Progenitor cell of endocrine pancreas (in vitro differentiated cells): ENCODE results near the gene ATP13A2. TPM values are rescaled to one million over a fixed set of nuclear protein-coding genes. Genes with fewer than 3 reads are reported as not detected.

Source experiments
- DNase-seq: peaks from one replicate; pipeline ENCODE4 v3.0.0; 2021; ENCODE audit warnings: low spot score; ENCODE audit not compliant: unreplicated experiment
- H3K27ac Mint-ChIP-seq: 2 replicates; pipeline ENCODE4 v1.8.0; 2021; ENCODE audit warnings: mild to moderate bottlenecking, moderate library complexity, mixed read lengths
- H3K27me3 Mint-ChIP-seq: 2 replicates; pipeline ENCODE4 v1.8.0; 2021; ENCODE audit warnings: mixed read lengths
- H3K36me3 Mint-ChIP-seq: 2 replicates; pipeline ENCODE4 v1.8.0; 2022; ENCODE audit warnings: mixed read lengths; ENCODE audit not compliant: insufficient read depth
- H3K4me1 Mint-ChIP-seq: 2 replicates; pipeline ENCODE4 v1.8.0; 2021; ENCODE audit warnings: low read depth, mixed read lengths
- H3K4me3 Mint-ChIP-seq: 2 replicates; pipeline ENCODE4 v1.8.0; 2021; ENCODE audit warnings: low read depth, mild to moderate bottlenecking, moderate library complexity, mixed read lengths
- H3K9me3 Mint-ChIP-seq: 2 replicates; pipeline ENCODE4 v1.8.0; 2021; ENCODE audit warnings: low read depth, mixed read lengths
- CTCF ChIP-seq: fragments of 200-600 bp; sonication (generic); IDR thresholded peaks from one replicate; pipeline ENCODE4 v1.5.0; 2021; ENCODE audit warnings: antibody characterized with exemption, mild to moderate bottlenecking; ENCODE audit not compliant: unreplicated experiment
- total RNA-seq: library from RNA; stranded (reverse); gene quantifications from 2 replicates; pipeline ENCODE4 v1.2.1, GENCODE V29; 2021

Gene ATP13A2
- total RNA-seq, 1 donor from 2014 or later: 65.8 TPM

- peaks cover 7% of the 10 kb centered on the region for H3K27me3 Mint-ChIP-seq
- no peak for DNase-seq
- H3K4me1 Mint-ChIP-seq: peaks cover 8% of the 10 kb centered on the region
- H3K4me3 Mint-ChIP-seq: no peak overlapping the region
- no peak for TF ChIP-seq CTCF
- H3K36me3 Mint-ChIP-seq: peaks cover 5% of the 10 kb centered on the region
- no peaks in the 10 kb centered on the region for H3K9me3 Mint-ChIP-seq
- no peak overlapping the region for H3K27ac Mint-ChIP-seq
These were observed 27.0 kb downstream of the ATP13A2 start for GRCh38 chr1:16984717-16985116.

GRCh38 chr1:16983649-16984048 lies 28.1 kb downstream of the ATP13A2 start:
- Mint-ChIP-seq H3K27me3 (peaks cover 7% of the 10 kb centered on the region), H3K4me3 (no peak overlapping the region), H3K9me3 (no peaks in the 10 kb centered on the region), H3K4me1 (peaks cover 8% of the 10 kb centered on the region), H3K27ac (no peak overlapping the region), H3K36me3 (peaks cover 4% of the 10 kb centered on the region)
- no peak for TF ChIP-seq CTCF
- no peak for DNase-seq

- H3K4me1 Mint-ChIP-seq: peaks cover 8% of the 10 kb centered on the region
- no peak for TF ChIP-seq CTCF
- H3K27ac Mint-ChIP-seq: no peak overlapping the region
- H3K27me3 Mint-ChIP-seq: peaks cover 7% of the 10 kb centered on the region
- peaks cover 4% of the 10 kb centered on the region for H3K36me3 Mint-ChIP-seq
- no peak for DNase-seq
- no peaks in the 10 kb centered on the region for H3K9me3 Mint-ChIP-seq
- peak overlapping the region; percentile 31 for H3K4me3 Mint-ChIP-seq
These were observed 28.8 kb downstream of the ATP13A2 start for GRCh38 chr1:16982902-16983301.

- peak overlapping the region; percentile 77 for H3K4me3 Mint-ChIP-seq
These were observed 30.4 kb downstream of the ATP13A2 start for GRCh38 chr1:16981269-16981849.

GRCh38 chr1:16980473-16981268 lies 31.1 kb downstream of the ATP13A2 start, which contains the start of gene MFAP2:
Gene MFAP2, minus strand, starts transcription at chr1:16980620. Its CDS starts 2,347 bp downstream, at chr1:16978273.
- Mint-ChIP-seq H3K36me3 (peaks cover 6% of the 10 kb centered on the region), H3K4me1 (peaks cover 10% of the 10 kb centered on the region), H3K4me3 (peak within 1 kb of the TSS; percentile 80), H3K9me3 (no peaks in the 10 kb centered on the region), H3K27ac (peak within 1 kb of the TSS; percentile 95), H3K27me3 (peaks cover 7% of the 10 kb centered on the region)
- peak; percentile 37 for DNase-seq
- no peak for TF ChIP-seq CTCF

More at GRCh38 chr1:16981269-16981849, 30.4 kb downstream of the ATP13A2 start:
- DNase-seq: no peak
- H3K36me3 Mint-ChIP-seq: peaks cover 7% of the 10 kb centered on the region
- peaks cover 7% of the 10 kb centered on the region for H3K27me3 Mint-ChIP-seq
- H3K4me1 Mint-ChIP-seq: peaks cover 10% of the 10 kb centered on the region
- TF ChIP-seq CTCF: no peak
- H3K27ac Mint-ChIP-seq: peak overlapping the region; percentile 95
- H3K9me3 Mint-ChIP-seq: no peaks in the 10 kb centered on the region
